SK-N-SH (cell line): ENCODE results near the gene AK3. TPM values are rescaled to one million over a fixed set of nuclear protein-coding genes. Genes with fewer than 3 reads are reported as not detected.

Experiments
- CTCF ChIA-PET: fragments of 300-600, 350-600 bp; formaldehyde crosslinking; extraction: SDS; loops from one replicate; lab custom pipeline; 2021; lab: Yijun Ruan, JAX
- POLR2A ChIA-PET: fragments of 350-600 bp; sonication (Branson Sonifier 250); formaldehyde crosslinking; extraction: SDS; loops from one replicate; lab custom pipeline; 2020; ENCODE audit warnings: antibody characterized with exemption, inconsistent platforms; lab: Yijun Ruan, JAX
- DNase-seq: peaks from one replicate; pipeline ENCODE4 v3.0.0; 2012
- H2AFZ ChIP-seq: fragments of 200-600 bp; sonication (generic); 2 replicates; pipeline ENCODE4 v1.8.1; 2016; ENCODE audit warnings: antibody characterized with exemption, mild to moderate bottlenecking, low read depth
- H3F3A ChIP-seq: fragments of 200-600 bp; sonication (generic); replicated peaks from 2 replicates; pipeline ENCODE3; 2016; ENCODE audit warnings: antibody characterized with exemption, mild to moderate bottlenecking; ENCODE audit not compliant: insufficient read depth
- H3K27ac ChIP-seq, 2 experiments: fragments of 200-500 bp in 1 of 2; fragments of 200-600 bp in 1 of 2; sonication (Bioruptor generic) in 1 of 2; sonication (generic), shearing (Covaris generic) in 1 of 2; 2 replicates each; pipeline versions ENCODE4 v1.5.1 to v1.6.1; 2014 to 2016; ENCODE audit warnings: low read depth in 2 of 2, inconsistent platforms in 1 of 2, low read length in 1 of 2, mild to moderate bottlenecking in 1 of 2, mixed read lengths in 1 of 2
- H3K27me3 ChIP-seq: fragments of 200-600 bp; sonication (generic), shearing (Covaris generic); 2 replicates; pipeline ENCODE4 v1.6.1; 2016; ENCODE audit warnings: mixed run types; ENCODE audit not compliant: insufficient read depth
- H3K36me3 ChIP-seq, 2 experiments: fragments of 200-500 bp in 1 of 2; fragments of 200-600 bp in 1 of 2; sonication (Bioruptor generic) in 1 of 2; sonication (generic) in 1 of 2; replicated peaks in 1 of 2; 2 replicates each; pipeline versions ENCODE3 to v1.5.1; 2014 to 2016; ENCODE audit warnings: low read length in 1 of 2, mild to moderate bottlenecking in 1 of 2; ENCODE audit not compliant: insufficient read depth in 2 of 2, control insufficient read depth in 1 of 2
- H3K4me1 ChIP-seq, 2 experiments: fragments of 200-500 bp in 1 of 2; fragments of 200-600 bp in 1 of 2; sonication (Bioruptor generic) in 1 of 2; sonication (generic), shearing (Covaris generic) in 1 of 2; 2 replicates each; pipeline versions ENCODE4 v1.5.1 to v1.6.1; 2014 to 2016; ENCODE audit warnings: low read depth in 1 of 2, low read length in 1 of 2, mixed run types in 1 of 2; ENCODE audit not compliant: insufficient read depth in 2 of 2, control insufficient read depth in 1 of 2
- H3K4me2 ChIP-seq: fragments of 200-600 bp; sonication (generic), shearing (Covaris generic); 2 replicates; pipeline ENCODE4 v1.6.1; 2017; ENCODE audit warnings: mixed run types
- H3K4me3 ChIP-seq, 2 experiments: fragments of 200-500 bp in 1 of 2; fragments of 200-600 bp in 1 of 2; sonication (Bioruptor generic) in 1 of 2; sonication (generic), shearing (Covaris generic) in 1 of 2; 2 replicates each; pipeline versions ENCODE4 v1.5.1 to v1.8.1; 2014 to 2016; ENCODE audit warnings: low read depth in 2 of 2, inconsistent platforms in 1 of 2, low read length in 1 of 2, mild to moderate bottlenecking in 1 of 2, mixed read lengths in 1 of 2, moderate library complexity in 1 of 2
- H3K79me2 ChIP-seq: fragments of 200-600 bp; sonication (generic); 2 replicates; pipeline ENCODE4 v1.8.1; 2017; ENCODE audit warnings: mild to moderate bottlenecking; ENCODE audit not compliant: insufficient read depth
- H3K9ac ChIP-seq: fragments of 200-600 bp; sonication (generic); 2 replicates; pipeline ENCODE4 v1.6.1; 2017; ENCODE audit warnings: mixed run types
- H3K9me2 ChIP-seq: fragments of 200-600 bp; sonication (generic); 2 replicates; pipeline ENCODE4 v1.6.1; 2017; ENCODE audit warnings: mixed run types
- H3K9me3 ChIP-seq: fragments of 200-600 bp; sonication (generic); 2 replicates; pipeline ENCODE4 v1.6.1; 2017; ENCODE audit warnings: mixed run types, mild to moderate bottlenecking, moderate library complexity
- H4K20me1 ChIP-seq: fragments of 200-600 bp; sonication (generic); 2 replicates; pipeline ENCODE4 v1.6.1; 2017; ENCODE audit warnings: mild to moderate bottlenecking, mixed run types; ENCODE audit not compliant: insufficient read depth
- EZH2phosphoT487 ChIP-seq: fragments of 200-600 bp; sonication (generic); IDR thresholded peaks from 2 replicates; pipeline ENCODE4 v1.6.1; 2017; ENCODE audit warnings: low read depth, mixed run types, mild to moderate bottlenecking, antibody characterized with exemption, moderate library complexity, borderline replicate concordance
- FOSL2 ChIP-seq: IDR thresholded peaks from 2 replicates; pipeline ENCODE4 v1.4.0; 2012; ENCODE audit warnings: low read depth, mild to moderate bottlenecking, moderate library complexity, borderline replicate concordance
- GABPA ChIP-seq: IDR thresholded peaks from 2 replicates; pipeline ENCODE4 v1.4.0; 2012; ENCODE audit warnings: low read depth, mild to moderate bottlenecking
- IRF3 ChIP-seq: fragments of 150-350 bp; IDR thresholded peaks from 2 replicates; pipeline ENCODE4 v1.6.1; 2016; ENCODE audit warnings: mild to moderate bottlenecking, low read depth, low read length
- MEF2A ChIP-seq: IDR thresholded peaks from 2 replicates; pipeline ENCODE4 v1.4.0; 2012; ENCODE audit warnings: low read depth, borderline replicate concordance
- MXI1 ChIP-seq: IDR thresholded peaks from 2 replicates; pipeline ENCODE4 v1.6.1; 2012; ENCODE audit warnings: mild to moderate bottlenecking, low read depth, low read length, improper control_type of control experiment
- NRF1 ChIP-seq: IDR thresholded peaks from 2 replicates; pipeline ENCODE4 v1.6.1; 2012; ENCODE audit warnings: low read depth, mild to moderate bottlenecking, low read length
- REST ChIP-seq: IDR thresholded peaks from 2 replicates; pipeline ENCODE4 v1.6.1; 2012; ENCODE audit warnings: mild to moderate bottlenecking, low read depth, low read length, moderate library complexity
- TAF1 ChIP-seq: IDR thresholded peaks from 2 replicates; pipeline ENCODE4 v1.6.1; 2012; ENCODE audit warnings: low read depth, mild to moderate bottlenecking, low read length, moderate library complexity, borderline replicate concordance
- TCF12 ChIP-seq: IDR thresholded peaks from 2 replicates; pipeline ENCODE4 v1.4.0; 2012
- TEAD4 ChIP-seq: IDR thresholded peaks from 2 replicates; pipeline ENCODE4 v1.4.0; 2012; ENCODE audit warnings: mild to moderate bottlenecking, borderline replicate concordance; ENCODE audit not compliant: insufficient read depth
- whole genome bisulfite sequencing: methylation state at CpG from one replicate; pipeline ENCODE4 v1.1.6; 2017; ENCODE audit warnings: low lambda C conversion rate; 5-methylcytosine and 5-hydroxymethylcytosine counted together
- polyA plus RNA-seq, 3 experiments: library from polyadenylated mRNA; depleted of rRNA; stranded (reverse); fragments of >200 nt; gene quantifications; 2 replicates each; pipeline ENCODE4 v1.2.3, GENCODE V29; 2012
- TF ChIP-seq, protein P1 (sequence below): fragments of 150-350 bp; IDR thresholded peaks from 2 replicates; pipeline ENCODE4 v1.6.1; 2017; ENCODE audit warnings: antibody characterized with exemption, low read length, low read depth, borderline replicate concordance
- TF ChIP-seq, protein P2 (sequence below): IDR thresholded peaks from 2 replicates; pipeline ENCODE4 v1.4.0; 2012; ENCODE audit warnings: low read depth, borderline replicate concordance

AK3 gene
- polyA plus RNA-seq, 1 of the 3 experiments (the other 2 are of a cell fraction): 20.6 TPM

- H3K4me1 ChIP-seq: peaks cover 0 to 20% of the 10 kb centered on the region in 2 experiments; a peak in 3 of 4 replicates
- POLR2A ChIA-PET: no interaction called here
Measured at GRCh38 chr9:4668604-4669003, 72.4 kb downstream of the AK3 start.

DNA sequence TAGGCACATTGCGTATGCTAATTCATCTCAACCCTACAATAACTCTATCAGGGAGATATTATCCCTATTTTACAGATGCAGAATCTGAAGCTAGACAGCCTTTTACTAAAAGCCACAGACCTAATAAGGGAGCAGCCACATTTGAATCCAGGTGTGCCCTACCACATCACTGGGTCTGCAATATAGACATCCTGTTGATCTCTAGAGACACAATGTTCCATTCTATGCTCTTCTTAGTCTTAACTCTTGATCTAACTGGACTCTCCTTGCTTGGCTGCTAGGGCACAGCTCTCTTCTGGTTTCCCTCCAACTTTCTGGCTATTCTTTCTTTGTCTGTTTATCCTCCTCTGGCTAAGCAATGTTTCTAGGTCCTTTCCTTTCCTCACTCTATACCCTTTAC lies 73.3 kb downstream of the AK3 start:
- H2AFZ ChIP-seq: no peak overlapping the region
- no peaks in the 10 kb centered on the region for H4K20me1 ChIP-seq
- H3K4me2 ChIP-seq: no peak overlapping the region
- 100% methylated on average over 1 of the region's 1 CpG for whole genome bisulfite sequencing
- no peak overlapping the region for H3K9ac ChIP-seq
- H3K36me3 ChIP-seq: no peaks in the 10 kb centered on the region
- H3K9me2 ChIP-seq: no peaks in the 10 kb centered on the region
- ChIA-PET POLR2A (no interaction called here), CTCF (interaction anchor here (0.8 kb wide), 1 partner anchor 13 kb away, joined by 3 read pairs; no protein-coding TSS in a partner anchor)
- H3K4me3 ChIP-seq: no peak overlapping the region
- TF ChIP-seq EZH2phosphoT487 (no peak), IRF3 (no peak), TEAD4 (no peak), TAF1 (no peak), REST (no peak)
- TF ChIP-seq, protein P1, sequence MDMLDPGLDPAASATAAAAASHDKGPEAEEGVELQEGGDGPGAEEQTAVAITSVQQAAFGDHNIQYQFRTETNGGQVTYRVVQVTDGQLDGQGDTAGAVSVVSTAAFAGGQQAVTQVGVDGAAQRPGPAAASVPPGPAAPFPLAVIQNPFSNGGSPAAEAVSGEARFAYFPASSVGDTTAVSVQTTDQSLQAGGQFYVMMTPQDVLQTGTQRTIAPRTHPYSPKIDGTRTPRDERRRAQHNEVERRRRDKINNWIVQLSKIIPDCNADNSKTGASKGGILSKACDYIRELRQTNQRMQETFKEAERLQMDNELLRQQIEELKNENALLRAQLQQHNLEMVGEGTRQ: no peak
- 0 out of 2 replicates have a peak, but pooled peaks cover 9% of the 10 kb centered on the region for H3K79me2 ChIP-seq
- H3K27me3 ChIP-seq: no peaks in the 10 kb centered on the region
- DNase-seq: no peak
- no peak overlapping the region for H3K27ac ChIP-seq
- H3K4me1 ChIP-seq: peaks cover 0 to 26% of the 10 kb centered on the region in 2 experiments; a peak in 3 of 4 replicates
- no peaks in the 10 kb centered on the region for H3K9me3 ChIP-seq
- peaks cover 5% of the 10 kb centered on the region for H3F3A ChIP-seq

More at GRCh38 chr9:4668604-4669003, 72.4 kb downstream of the AK3 start:
- 83% methylated on average over 2 of the region's 2 CpGs for WGBS
- Histone ChIP-seq H2AFZ (no peak overlapping the region), H3K79me2 (0 out of 2 replicates have a peak, but pooled peaks cover 5% of the 10 kb centered on the region), H3K27ac (no peak overlapping the region), H3K4me2 (no peak overlapping the region), H3K4me3 (no peak overlapping the region), H3K9me3 (no peaks in the 10 kb centered on the region), H3K36me3 (no peaks in the 10 kb centered on the region), H3K9me2 (no peaks in the 10 kb centered on the region), H3K27me3 (no peaks in the 10 kb centered on the region), H4K20me1 (no peaks in the 10 kb centered on the region), H3K9ac (no peak overlapping the region), H3F3A (peaks cover 4% of the 10 kb centered on the region)
- CTCF ChIA-PET: interaction anchor here (0.8 kb wide), 1 partner anchor 12 kb away, joined by 3 read pairs; no protein-coding TSS in a partner anchor
- no peak for DNase-seq
- no peak for TF ChIP-seq EZH2phosphoT487
- TF ChIP-seq MXI1: no peak
- no peak for TF ChIP-seq NRF1
- TF ChIP-seq MEF2A: no peak
- TF ChIP-seq TCF12: no peak
- TF ChIP-seq, protein P2, sequence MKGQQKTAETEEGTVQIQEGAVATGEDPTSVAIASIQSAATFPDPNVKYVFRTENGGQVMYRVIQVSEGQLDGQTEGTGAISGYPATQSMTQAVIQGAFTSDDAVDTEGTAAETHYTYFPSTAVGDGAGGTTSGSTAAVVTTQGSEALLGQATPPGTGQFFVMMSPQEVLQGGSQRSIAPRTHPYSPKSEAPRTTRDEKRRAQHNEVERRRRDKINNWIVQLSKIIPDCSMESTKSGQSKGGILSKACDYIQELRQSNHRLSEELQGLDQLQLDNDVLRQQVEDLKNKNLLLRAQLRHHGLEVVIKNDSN: no peak
- no peak for TF ChIP-seq GABPA
- no peak for TF ChIP-seq FOSL2
